Upper lobe of left lung (tissue), 4 donors: ENCODE results near the gene DDAH1.

ENCODE experiments used
- EP300 ChIP-seq, 4 donors: sonication (generic); formaldehyde crosslinking; IDR thresholded peaks; one replicate each; pipeline ENCODE4 v1.5.1; 2017; ENCODE audit warnings: antibody characterized with exemption in 4 of 4, control low read depth in 2 of 4
- POLR2A ChIP-seq, 4 donors: fragments of 450-650 bp; IDR thresholded peaks; one replicate each; pipeline ENCODE4 v1.5.1; 2016 to 2017; ENCODE audit warnings: antibody characterized with exemption in 4 of 4, mild to moderate bottlenecking in 2 of 4
- POLR2AphosphoS5 ChIP-seq, 2 donors: sonication (generic); formaldehyde crosslinking; IDR thresholded peaks; one replicate each; pipeline ENCODE4 v1.5.1; 2017; ENCODE audit warnings: antibody characterized with exemption in 2 of 2
- TF ChIP-seq, protein P1 (sequence below), 6 experiments: fragments of 450-650 bp in 4 of 6; fragments of 200-600 bp in 2 of 6; sonication (generic) in 2 of 6; IDR thresholded peaks; one replicate each; pipeline ENCODE4 v1.5.1; 2016 to 2019; ENCODE audit warnings: antibody characterized with exemption in 6 of 6

DNA sequence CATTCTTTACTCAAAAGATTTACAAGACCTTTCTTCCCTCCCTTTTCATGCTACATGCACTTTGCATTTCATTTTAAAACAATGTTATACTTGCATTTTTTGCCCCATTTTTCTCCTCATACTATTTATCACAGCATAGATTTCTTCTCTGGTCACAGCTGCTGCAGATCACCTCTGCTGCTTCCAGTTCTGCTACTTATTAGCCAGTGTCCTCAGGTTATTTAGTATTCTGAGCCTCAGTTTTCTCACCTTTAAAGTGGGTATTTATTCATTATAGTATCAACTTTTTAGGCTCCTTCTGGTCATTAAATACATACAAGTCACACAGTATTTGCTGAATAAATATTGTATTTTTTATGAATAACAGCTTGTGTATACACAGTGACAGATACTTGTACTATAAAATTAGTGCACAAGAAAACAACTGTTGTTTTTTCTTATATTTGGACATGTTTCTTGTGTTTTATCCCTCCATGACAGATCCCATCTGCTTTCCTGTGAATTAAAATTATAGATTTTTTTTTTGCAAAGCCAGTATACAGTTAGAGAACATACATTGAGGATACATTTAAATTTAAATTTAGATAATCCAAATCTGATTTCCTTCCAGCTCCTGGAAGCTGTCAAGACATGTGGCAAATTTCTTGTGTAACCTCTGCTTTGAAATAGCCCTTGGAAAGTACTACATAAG lies 103.2 kb downstream of the DDAH1 start:
- TF ChIP-seq, protein P1, sequence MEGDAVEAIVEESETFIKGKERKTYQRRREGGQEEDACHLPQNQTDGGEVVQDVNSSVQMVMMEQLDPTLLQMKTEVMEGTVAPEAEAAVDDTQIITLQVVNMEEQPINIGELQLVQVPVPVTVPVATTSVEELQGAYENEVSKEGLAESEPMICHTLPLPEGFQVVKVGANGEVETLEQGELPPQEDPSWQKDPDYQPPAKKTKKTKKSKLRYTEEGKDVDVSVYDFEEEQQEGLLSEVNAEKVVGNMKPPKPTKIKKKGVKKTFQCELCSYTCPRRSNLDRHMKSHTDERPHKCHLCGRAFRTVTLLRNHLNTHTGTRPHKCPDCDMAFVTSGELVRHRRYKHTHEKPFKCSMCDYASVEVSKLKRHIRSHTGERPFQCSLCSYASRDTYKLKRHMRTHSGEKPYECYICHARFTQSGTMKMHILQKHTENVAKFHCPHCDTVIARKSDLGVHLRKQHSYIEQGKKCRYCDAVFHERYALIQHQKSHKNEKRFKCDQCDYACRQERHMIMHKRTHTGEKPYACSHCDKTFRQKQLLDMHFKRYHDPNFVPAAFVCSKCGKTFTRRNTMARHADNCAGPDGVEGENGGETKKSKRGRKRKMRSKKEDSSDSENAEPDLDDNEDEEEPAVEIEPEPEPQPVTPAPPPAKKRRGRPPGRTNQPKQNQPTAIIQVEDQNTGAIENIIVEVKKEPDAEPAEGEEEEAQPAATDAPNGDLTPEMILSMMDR (IDR thresholded peaks at IDR 0.05), result no peak
- TF ChIP-seq POLR2A (IDR thresholded peaks at IDR 0.05) (no peak), POLR2AphosphoS5 (IDR thresholded peaks at IDR 0.05) (no peak), EP300 (IDR thresholded peaks at IDR 0.05) (no peak)
